Liver (tissue), 3 donors: Measurements from ENCODE around the gene TNS1.

ENCODE experiments used
- CTCF ChIP-seq: fragments of 150-350 bp; IDR thresholded peaks from 2 replicates; pipeline ENCODE4 v1.5.1; 2017; ENCODE audit warnings: improper control_type of control experiment, low read depth, low read length; ENCODE audit not compliant: missing input control
- SP1 ChIP-seq: IDR thresholded peaks from 2 replicates; pipeline ENCODE4 v1.6.1; 2018; ENCODE audit warnings: antibody characterized with exemption, mild to moderate bottlenecking
- donor health status: healthy.
- donor health status: healthy.

- TF ChIP-seq CTCF (no peak), SP1 (no peak)
Observed at GRCh38 chr2:218047536-218048225, 44.9 kb upstream of the TNS1 start.
